ENCODE data around the gene PIWIL4. TPM values are rescaled to one million over a fixed set of nuclear protein-coding genes. Genes with fewer than 3 reads are reported as not detected.

The PIWIL4 gene
- total and polyA plus RNA-seq, 7 donors: 0.30 to 1.7 (median 0.65) TPM

GRCh38 chr11:94583866-94584500 lies 16.8 kb downstream of the PIWIL4 start:
- ATAC-seq (no peak), DNase-seq (no peak)
- Histone ChIP-seq H3K27ac (no peak overlapping the region), H3K36me3 (ENCODE audit: insufficient read depth in 1 of 2, low read depth in 1 of 2) (no peaks in the 10 kb centered on the region), H3K27me3 (ENCODE audit: insufficient read depth in 3 of 3, low read length in 2 of 3) (no peaks in the 10 kb centered on the region), H3K4me3 (no peak overlapping the region), H3K4me1 (no peaks in the 10 kb centered on the region), H3K9me3 (no peaks in the 10 kb centered on the region)
- 40 to 62% (median 48%) methylated on average over 3 of the region's 3 CpGs for WGBS, 3 donors
- intact Hi-C loops (cut with DNase I): no loop called here
- no peak for TF ChIP-seq CTCF (IDR thresholded peaks at IDR 0.05)

GRCh38 chr11:94584978-94585377 lies 17.8 kb downstream of the PIWIL4 start:
- no peaks in the 10 kb centered on the region for H3K9me3 ChIP-seq
- TF ChIP-seq CTCF (IDR thresholded peaks at IDR 0.05): no peak
- no peak for ATAC-seq
- 92 to 100% (median 98%) methylated on average over 5 of the region's 5 CpGs for WGBS, 3 donors
- H3K4me1 ChIP-seq: no peaks in the 10 kb centered on the region
- DNase-seq: no peak
- intact Hi-C loops (cut with DNase I): no loop called here
- H3K4me3 ChIP-seq: no peak overlapping the region
- no peaks in the 10 kb centered on the region for H3K27me3 ChIP-seq (ENCODE audit: insufficient read depth in 3 of 3, low read length in 2 of 3)
- no peak overlapping the region for H3K27ac ChIP-seq
- H3K36me3 ChIP-seq (ENCODE audit: insufficient read depth in 1 of 2, low read depth in 1 of 2): peaks cover 0 to 7% of the 10 kb centered on the region in 2 donors

- no peaks in the 10 kb centered on the region for H3K4me1 ChIP-seq
- intact Hi-C loops (cut with DNase I): no loop called here
- H3K27ac ChIP-seq: no peak overlapping the region
- H3K27me3 ChIP-seq (ENCODE audit: insufficient read depth in 3 of 3, low read length in 2 of 3): no peaks in the 10 kb centered on the region
- peaks cover 2 to 7% of the 10 kb centered on the region in 2 donors for H3K36me3 ChIP-seq (ENCODE audit: insufficient read depth in 1 of 2, low read depth in 1 of 2)
- no peaks in the 10 kb centered on the region for H3K9me3 ChIP-seq
- TF ChIP-seq CTCF (IDR thresholded peaks at IDR 0.05): no peak
- no peak for DNase-seq
- no peak for ATAC-seq
- no peak overlapping the region for H3K4me3 ChIP-seq
- 75 to 96% (median 80%) methylated on average over 3 of the region's 3 CpGs for WGBS, 3 donors
These were observed 18.2 kb downstream of the PIWIL4 start for GRCh38 chr11:94585399-94585798.

GRCh38 chr11:94586546-94586945 lies 19.4 kb downstream of the PIWIL4 start:
- Histone ChIP-seq H3K27me3 (ENCODE audit: insufficient read depth in 3 of 3, low read length in 2 of 3) (no peaks in the 10 kb centered on the region), H3K4me3 (no peak overlapping the region), H3K27ac (no peak overlapping the region), H3K9me3 (no peaks in the 10 kb centered on the region), H3K36me3 (ENCODE audit: insufficient read depth in 1 of 2, low read depth in 1 of 2) (peaks cover 2 to 18% of the 10 kb centered on the region in 2 donors), H3K4me1 (no peaks in the 10 kb centered on the region)
- intact Hi-C loops (cut with DNase I): no loop called here
- no peak for TF ChIP-seq CTCF (IDR thresholded peaks at IDR 0.05)
- no peak for ATAC-seq
- no peak for DNase-seq
- WGBS, 3 donors: 54 to 64% (median 61%) methylated on average over 5 of the region's 5 CpGs

- WGBS, 3 donors: 78 to 87% (median 83%) methylated on average over 5 of the region's 5 CpGs
- intact Hi-C loops (cut with DNase I): no loop called here
- no peak for ATAC-seq
These were observed 19.8 kb downstream of the PIWIL4 start for GRCh38 chr11:94586978-94587377.

More at GRCh38 chr11:94586978-94587377, 19.8 kb downstream of the PIWIL4 start:
- Histone ChIP-seq H3K27ac (no peak overlapping the region), H3K9me3 (no peaks in the 10 kb centered on the region), H3K36me3 (ENCODE audit: insufficient read depth in 1 of 2, low read depth in 1 of 2) (peaks cover 2 to 18% of the 10 kb centered on the region in 2 donors), H3K27me3 (ENCODE audit: insufficient read depth in 3 of 3, low read length in 2 of 3) (no peaks in the 10 kb centered on the region), H3K4me3 (no peak overlapping the region), H3K4me1 (no peaks in the 10 kb centered on the region)
- no peak for TF ChIP-seq CTCF (IDR thresholded peaks at IDR 0.05)
- DNase-seq: no peak
